ENCODE data around the gene ARHGAP19.

The ARHGAP19 gene

GRCh38 chr10:97292097-97292861 lies at the start of gene ARHGAP19 (continued):
- TF ChIP-seq ZBTB10 (tag by site-specific recombination; IDR thresholded peaks at IDR 0.05) (peak; percentile 84), KLF17 (tag by site-specific recombination; IDR thresholded peaks at IDR 0.05) (peak; percentile 86), YY2 (tag by site-specific recombination; IDR thresholded peaks at IDR 0.05) (peak; percentile 57; the same call in 1 of the 2 replicates), RBAK (tag by site-specific recombination; IDR thresholded peaks at IDR 0.05) (no peak), ZNF391 (tag by site-specific recombination; IDR thresholded peaks at IDR 0.05; ENCODE audit: borderline replicate concordance, low read depth) (peak; percentile 94), ZFP41 (tag by site-specific recombination; IDR thresholded peaks at IDR 0.05; ENCODE audit: borderline replicate concordance) (no peak), ZNF830 (tag by site-specific recombination; IDR thresholded peaks at IDR 0.05; ENCODE audit: low read depth) (no peak), INSM2 (tag by site-specific recombination; IDR thresholded peaks at IDR 0.05) (peak; percentile 83; the same call in 1 of the 2 replicates), ZNF311 (tag by site-specific recombination; IDR thresholded peaks at IDR 0.05; ENCODE audit: borderline replicate concordance) (no peak), ZNF366 (tag by site-specific recombination; conservative IDR thresholded peaks at IDR 0.05) (peak; percentile 64; the same call in 1 of the 2 replicates), GLIS2 (tag by site-specific recombination; IDR thresholded peaks at IDR 0.05) (peak; percentile 100), ZNF48 (tag by site-specific recombination; IDR thresholded peaks at IDR 0.05) (no peak), WT1 (tag by site-specific recombination; IDR thresholded peaks at IDR 0.05) (peak; percentile 76), ZNF560 (tag by site-specific recombination; IDR thresholded peaks at IDR 0.05; ENCODE audit: borderline replicate concordance) (no peak), ZFP3 (tag by site-specific recombination; IDR thresholded peaks at IDR 0.05; ENCODE audit: low read depth) (no peak), SCRT2 (tag by site-specific recombination; IDR thresholded peaks at IDR 0.05) (peak; percentile 95), ZNF302 (tag by site-specific recombination; IDR thresholded peaks at IDR 0.05; ENCODE audit: low read depth) (no peak), PATZ1 (tag by site-specific recombination; IDR thresholded peaks at IDR 0.05) (peak; percentile 100), ZNF433 (tag by site-specific recombination; IDR thresholded peaks at IDR 0.05; ENCODE audit: low read depth) (no peak), ZNF580 (tag by site-specific recombination; IDR thresholded peaks at IDR 0.05) (no peak), ZNF514 (tag by site-specific recombination; IDR thresholded peaks at IDR 0.05) (no peak), ZNF449 (tag by site-specific recombination; IDR thresholded peaks at IDR 0.05) (peak; percentile 87), ZNF10 (tag by site-specific recombination; IDR thresholded peaks at IDR 0.05) (peak; percentile 56; the same call in 1 of the 2 replicates), ZNF175 (tag by site-specific recombination; IDR thresholded peaks at IDR 0.05) (no peak), PRDM1 (tag by site-specific recombination; IDR thresholded peaks at IDR 0.05) (no peak), HOXC10 (CRISPR knock-in tag; IDR thresholded peaks at IDR 0.05) (no peak), ELK4 (IDR thresholded peaks at IDR 0.05; ENCODE audit: borderline replicate concordance, low read depth, low read length) (no peak), ZNF146 (tag by site-specific recombination; IDR thresholded peaks at IDR 0.05) (peak; percentile 43; the same call in 1 of the 2 replicates), ZNF473 (tag by site-specific recombination; IDR thresholded peaks at IDR 0.05) (no peak), KLF10 (tag by site-specific recombination; IDR thresholded peaks at IDR 0.05) (peak; percentile 67; the same call in 1 of the 2 replicates)
